ENCODE results near the gene RBM20.
A peak's percentile ranks its signal among the peaks of the same experiment; 100 is the strongest.
"Not testable (repeated sequence)": the region's sequence is repeated elsewhere in the genome, so short reads cannot be mapped to it uniquely, and the experiment has no call there.

RBM20 gene

GRCh38 chr10:110861476-110861875, 217.3 kb downstream of the RBM20 start:
- DNase-seq: no peak

GRCh38 chr10:110861930-110862649, 218.0 kb downstream of the RBM20 start:
- DNase-seq: no peak

- DNase-seq: no peak
Observed at GRCh38 chr10:110862961-110863360, 218.8 kb downstream of the RBM20 start.

GRCh38 chr10:110863361-110863760, 219.2 kb downstream of the RBM20 start:
- no peak for DNase-seq

- no peak for DNase-seq
Observed at GRCh38 chr10:110863956-110864355, 219.8 kb downstream of the RBM20 start.

GRCh38 chr10:110864662-110865140, 220.6 kb downstream of the RBM20 start:
- DNase-seq: peak; percentile 57

- DNase-seq: no peak
Observed at GRCh38 chr10:110865186-110865808, 221.2 kb downstream of the RBM20 start.

GRCh38 chr10:110865809-110866482, 221.8 kb downstream of the RBM20 start:
- no peak for DNase-seq

GRCh38 chr10:110867011-110867806, 223.1 kb downstream of the RBM20 start:
- not testable (repeated sequence) for DNase-seq

GRCh38 chr10:110867807-110868465, 223.8 kb downstream of the RBM20 start:
- DNase-seq: no peak

- peak; percentile 57 for DNase-seq
Observed at GRCh38 chr10:110868981-110869380, 224.8 kb downstream of the RBM20 start.

- no peak for DNase-seq
Observed at GRCh38 chr10:110870823-110871297, 226.7 kb downstream of the RBM20 start.

GRCh38 chr10:110871298-110872084, 227.4 kb downstream of the RBM20 start, which contains the start of gene PDCD4:
PDCD4 (plus strand) TSS chr10:110871928; CDS start chr10:110876028, 4,100 bp downstream.
- DNase-seq: peak; percentile 91

- peak; percentile 75 for DNase-seq
Observed at GRCh38 chr10:110872145-110872983, 228.2 kb downstream of the RBM20 start.

GRCh38 chr10:110872984-110873923, 229.1 kb downstream of the RBM20 start:
- DNase-seq: no peak

GRCh38 chr10:110873951-110874350, 229.8 kb downstream of the RBM20 start:
- DNase-seq: no peak

GRCh38 chr10:110876000-110876399, 231.9 kb downstream of the RBM20 start:
- DNase-seq: no peak

- no peak for DNase-seq
Observed at GRCh38 chr10:110876788-110877187, 232.7 kb downstream of the RBM20 start.

- DNase-seq: no peak
Observed at GRCh38 chr10:110880012-110880411, 235.9 kb downstream of the RBM20 start.
